NAMALWA (cell line): ENCODE measurements around the gene PRDM10.
"Not testable (repeated sequence)": the region's sequence is repeated elsewhere in the genome, so short reads cannot be mapped to it uniquely, and the experiment has no call there.

Experiments used
- DNase-seq: peaks from one replicate; pipeline ENCODE4 v3.0.0-alpha.2; 2015; ENCODE audit warnings: low spot score

PRDM10 gene

GRCh38 chr11:129894278-129895125 lies 108.1 kb downstream of the PRDM10 start:
- DNase-seq: peak; percentile 56

DNA sequence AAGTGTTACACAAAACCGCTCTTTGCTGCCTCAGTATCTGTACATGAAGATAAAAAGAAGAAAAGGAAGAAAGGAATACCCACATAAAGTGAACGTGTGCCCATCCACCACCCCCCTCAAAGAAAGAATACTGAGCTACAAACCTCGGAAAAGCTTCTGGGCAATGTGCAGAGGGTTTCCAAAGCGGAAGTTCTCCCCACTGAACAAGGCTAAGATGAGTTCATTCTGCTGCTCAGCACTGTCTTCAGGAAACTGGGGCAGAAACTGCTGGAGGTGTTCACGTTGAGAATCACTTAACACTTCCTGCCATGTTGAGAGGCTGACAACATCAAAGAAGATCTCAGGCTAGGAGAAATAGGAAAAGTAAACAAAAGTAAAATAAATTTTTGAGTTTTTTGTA lies 114.2 kb downstream of the PRDM10 start:
- no peak for DNase-seq

DNA sequence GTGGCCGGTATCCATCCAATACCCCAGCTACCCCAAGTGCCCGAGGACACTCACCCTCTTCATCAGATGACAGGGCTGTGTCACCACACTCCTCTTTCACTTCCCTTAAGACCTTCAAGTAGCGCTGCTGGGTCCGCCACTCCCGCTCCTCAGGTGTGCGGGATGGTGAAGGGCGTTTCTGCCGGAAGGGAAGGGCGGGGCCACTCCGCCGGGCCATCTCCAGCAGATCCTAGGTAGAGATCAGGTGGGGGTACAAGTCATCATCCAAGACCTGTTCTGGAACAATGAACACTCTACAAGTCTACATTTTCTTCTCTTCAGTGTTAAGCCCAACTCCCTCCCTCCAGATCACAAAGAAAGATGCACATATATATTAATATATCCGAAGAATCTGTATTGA lies 117.3 kb downstream of the PRDM10 start:
- DNase-seq: no peak

DNA sequence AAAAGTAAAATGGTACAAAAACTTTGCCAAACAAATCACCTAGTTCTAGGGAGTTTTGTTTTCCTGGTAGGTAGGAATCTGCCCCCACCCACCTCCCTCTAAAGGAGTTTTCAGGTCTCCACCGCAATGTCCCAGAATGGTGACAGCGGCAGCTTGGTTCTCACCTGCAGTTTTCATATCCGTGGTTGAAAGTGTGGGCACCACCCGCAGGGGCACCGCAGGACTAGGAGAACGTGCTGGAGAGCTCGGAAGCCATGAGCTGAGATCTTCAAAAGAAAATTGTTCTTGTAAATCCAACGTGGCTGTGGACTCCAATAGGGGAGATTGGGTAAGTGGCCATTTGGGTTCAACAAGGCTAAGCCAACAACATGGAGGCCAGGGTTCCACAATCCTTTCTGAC lies 118.1 kb downstream of the PRDM10 start:
- DNase-seq: no peak

- peak; percentile 66 for DNase-seq
Observed at GRCh38 chr11:129881570-129882170, 121.0 kb downstream of the PRDM10 start.

- no peak for DNase-seq
Observed at GRCh38 chr11:129880311-129880710, 122.3 kb downstream of the PRDM10 start.

DNA sequence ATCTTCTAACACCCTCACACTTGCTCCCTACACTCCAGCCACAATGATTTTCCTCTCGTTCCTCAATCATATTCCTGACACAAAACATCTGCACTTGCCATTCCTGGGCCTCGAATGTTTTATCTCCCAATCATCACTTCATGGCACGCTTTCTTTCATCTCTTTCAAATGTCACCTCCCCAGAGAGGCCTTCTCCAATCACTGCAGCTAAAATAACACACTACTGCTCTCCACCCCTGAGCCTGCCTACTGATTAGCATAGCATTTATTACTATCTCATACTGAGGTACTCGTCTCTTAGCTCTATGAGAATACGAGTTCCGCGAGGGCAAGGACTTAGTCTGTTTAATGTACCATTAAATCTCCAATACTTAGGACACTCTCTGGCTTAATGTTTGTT lies 130.7 kb downstream of the PRDM10 start:
- DNase-seq: no peak

- not testable (repeated sequence) for DNase-seq
Observed at GRCh38 chr11:129868626-129869025, 134.0 kb downstream of the PRDM10 start.

DNA sequence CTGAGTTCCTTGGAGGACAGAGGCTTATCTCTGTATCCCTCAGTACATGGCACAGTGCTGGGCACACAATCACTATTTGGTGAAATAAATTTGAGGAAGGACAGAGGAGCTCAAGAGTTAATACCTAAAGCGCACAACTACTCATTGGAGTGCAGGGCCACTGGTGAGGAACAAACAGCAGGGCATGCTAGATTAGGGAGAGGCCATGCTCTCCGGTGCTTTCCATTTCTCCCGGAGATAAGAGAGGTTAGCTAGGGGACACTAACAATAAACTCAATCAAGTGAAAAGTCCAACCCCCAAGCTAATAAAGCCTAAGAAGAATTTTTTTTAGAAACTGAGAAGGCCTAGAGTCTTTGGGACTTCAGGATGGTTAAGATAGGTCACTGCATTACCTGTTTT lies 136.3 kb downstream of the PRDM10 start:
- no peak for DNase-seq

DNA sequence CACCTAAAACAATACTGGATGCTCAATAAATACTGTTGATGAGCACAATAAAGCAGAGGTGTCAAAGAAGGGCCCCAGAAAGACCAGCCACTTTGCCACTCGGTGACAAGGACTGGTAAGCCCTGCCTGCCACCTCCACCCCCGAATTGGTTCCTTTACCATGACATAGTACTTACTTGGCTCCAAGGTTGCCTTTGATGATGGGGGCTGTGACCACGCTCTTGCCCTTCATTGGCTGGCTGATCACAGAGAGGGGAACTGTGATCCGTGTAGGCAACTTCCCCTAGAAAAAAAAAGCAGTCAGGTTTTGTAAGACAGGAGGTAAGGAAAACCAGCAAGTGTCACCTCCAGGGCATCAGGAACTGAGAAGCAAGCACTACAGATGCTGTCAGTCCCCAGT lies 136.9 kb downstream of the PRDM10 start:
- no peak for DNase-seq

DNA sequence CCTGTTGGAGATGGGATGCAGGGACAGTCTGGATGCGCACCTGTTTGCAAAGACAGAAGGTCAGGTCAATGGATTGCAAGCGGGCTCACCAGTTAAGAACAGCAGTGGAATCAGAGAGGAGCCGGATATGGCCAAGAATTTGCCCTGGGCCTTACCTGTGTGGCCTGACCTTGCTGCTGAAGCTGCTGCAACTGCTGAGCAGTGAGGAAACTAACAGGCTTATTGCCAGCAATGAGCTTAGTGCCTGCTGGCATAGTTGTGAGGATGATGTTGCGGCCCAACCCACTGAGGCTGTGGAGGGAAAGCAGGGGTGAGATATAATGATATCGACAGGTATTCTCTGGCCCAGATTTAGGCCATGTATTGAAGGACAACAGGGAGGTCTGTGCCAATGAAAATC lies 137.8 kb downstream of the PRDM10 start:
- no peak for DNase-seq

DNA sequence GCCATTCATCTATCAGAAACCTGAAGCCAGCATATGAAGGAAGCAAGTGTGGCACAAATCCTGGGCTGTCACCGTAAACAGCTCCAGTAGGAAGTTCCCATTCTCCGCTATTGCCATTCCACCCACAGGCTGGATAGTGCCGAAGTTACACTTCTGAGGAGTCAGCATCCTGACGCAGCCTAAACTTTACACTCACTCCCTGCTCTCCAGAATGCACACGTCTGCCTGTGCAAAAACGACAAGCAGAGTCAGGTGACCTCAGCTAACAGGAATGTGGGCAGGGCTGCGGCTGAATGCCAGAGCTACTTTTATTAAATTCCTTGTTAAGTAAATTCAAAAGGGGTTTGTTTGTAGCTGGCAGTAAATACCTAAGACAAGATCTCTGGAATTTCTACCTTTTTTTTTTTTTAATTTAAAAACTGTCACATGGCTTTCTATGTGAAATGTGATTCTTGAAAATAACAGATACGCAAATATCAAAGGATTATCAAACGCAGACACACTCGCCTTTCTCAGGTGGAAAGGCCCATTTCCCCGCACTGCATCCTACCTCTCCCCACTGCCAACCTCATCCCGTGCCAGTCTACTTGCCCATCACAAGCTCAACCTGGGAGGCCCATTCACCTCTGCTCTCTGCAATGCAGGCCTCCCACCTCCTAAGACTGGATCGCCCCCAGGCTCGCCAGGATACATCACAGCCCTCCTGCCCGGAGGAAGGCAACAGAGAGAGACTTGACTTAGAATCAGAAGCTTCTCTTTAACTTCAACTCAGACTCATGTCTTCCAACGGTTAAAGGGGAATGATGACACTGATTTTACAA lies 140.7 kb downstream of the PRDM10 start:
- no peak for DNase-seq

GRCh38 chr11:129856036-129856435 lies 146.6 kb downstream of the PRDM10 start:
- DNase-seq: no peak

DNA sequence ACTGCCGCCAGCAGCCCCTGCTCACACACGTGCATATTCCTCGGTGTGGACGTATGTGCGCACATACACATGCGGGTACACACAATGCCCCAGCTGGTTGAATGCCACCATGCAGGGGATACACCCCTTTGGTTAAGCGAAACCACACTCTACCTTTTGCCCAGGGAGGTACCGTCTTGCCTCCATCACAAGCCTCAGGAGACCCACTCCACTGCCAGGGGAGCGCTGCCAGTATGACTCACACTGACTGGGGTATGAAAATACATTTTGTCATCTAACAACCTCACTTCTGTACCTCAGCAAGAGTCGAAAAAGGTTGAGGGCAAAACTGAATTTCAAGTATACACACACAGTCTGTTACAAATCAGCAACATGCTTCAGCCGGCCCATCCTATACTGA lies 147.5 kb downstream of the PRDM10 start:
- no peak for DNase-seq

DNA sequence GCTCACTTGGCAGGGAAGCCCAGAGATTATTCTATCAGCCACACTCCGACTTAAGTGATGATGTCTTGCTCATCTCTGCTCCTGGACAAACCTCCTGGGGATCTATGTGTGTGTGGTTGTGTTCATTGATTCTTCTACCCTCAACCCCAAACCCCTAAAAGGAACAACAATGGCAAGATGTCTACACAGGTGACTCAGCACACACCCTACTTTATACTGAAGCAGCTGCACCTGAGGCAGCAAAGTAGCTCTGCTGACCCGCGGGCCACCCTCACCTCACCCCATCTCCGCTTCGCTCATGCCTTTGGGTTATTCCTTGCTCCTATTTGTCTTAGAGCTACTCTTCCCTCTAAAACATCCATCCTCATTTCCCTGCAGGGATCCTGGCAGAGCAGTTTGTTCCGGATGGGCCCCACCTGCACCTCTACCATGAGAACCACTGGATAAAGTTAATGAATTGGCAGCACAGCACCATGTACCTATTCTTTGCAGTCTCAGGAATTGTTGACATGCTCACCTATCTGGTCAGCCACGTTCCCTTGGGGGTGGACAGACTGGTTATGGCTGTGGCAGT lies 148.3 kb downstream of the PRDM10 start:
- DNase-seq: no peak

GRCh38 chr11:129853518-129854231 lies 149.0 kb downstream of the PRDM10 start:
- DNase-seq: peak; percentile 62

DNA sequence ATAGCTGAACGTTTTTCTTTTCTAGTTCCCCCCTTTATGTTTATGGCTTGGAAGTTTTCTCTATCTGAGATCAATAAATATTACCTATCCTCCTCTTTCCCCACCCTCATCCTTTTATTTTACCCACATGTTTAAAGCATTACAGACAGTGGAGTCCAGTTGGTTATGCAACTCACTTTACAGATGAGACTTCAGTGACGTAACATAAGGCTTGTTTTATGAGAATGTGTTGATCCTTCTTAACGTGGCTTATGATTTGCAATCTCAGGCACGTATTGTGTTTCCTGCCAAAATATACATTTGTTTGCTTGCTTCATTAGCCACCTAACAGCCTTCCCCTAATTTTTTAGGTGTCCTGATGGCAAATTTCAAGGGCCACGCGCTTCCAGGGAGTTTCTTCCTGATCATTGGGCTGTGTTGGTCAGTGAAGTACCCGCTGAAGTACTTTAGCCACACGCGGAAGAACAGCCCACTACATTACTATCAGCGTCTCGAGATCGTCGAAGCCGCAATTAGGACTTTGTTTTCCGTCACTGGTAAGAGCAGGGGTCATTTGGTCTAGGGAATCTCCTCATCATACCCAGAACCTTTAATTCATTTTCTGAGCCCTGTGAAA lies 150.4 kb downstream of the PRDM10 start:
- DNase-seq: no peak
